ENCODE results near the gene SLC25A38. TPM values are rescaled to one million over a fixed set of nuclear protein-coding genes. Genes with fewer than 3 reads are reported as not detected.

The SLC25A38 gene
- total RNA-seq, 1 experiment from 2014 or later: 48.2 TPM

DNA sequence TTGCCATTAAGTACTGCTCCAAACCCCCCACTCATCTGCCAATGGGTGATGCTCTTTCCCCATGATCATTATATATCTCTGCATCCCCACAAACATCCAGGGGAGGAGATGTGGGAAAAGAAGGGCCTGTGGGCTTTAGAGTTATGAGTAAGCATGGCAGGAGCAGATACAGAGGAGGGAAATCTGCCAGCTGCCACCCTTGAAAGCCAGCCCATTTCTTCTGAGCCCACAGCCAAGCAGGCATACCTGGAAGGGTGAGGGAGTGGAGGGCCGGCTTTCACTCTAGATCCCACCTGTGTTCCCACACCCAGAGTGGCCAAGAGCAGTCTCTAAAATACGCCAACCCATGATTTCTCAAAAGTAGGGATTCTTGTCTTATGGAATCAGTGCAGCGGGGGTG is 1.7 kb upstream of the SLC25A38 start:
- H3K4ac ChIP-seq (ENCODE audit: low read depth, low read length): no peak overlapping the region
- H3K79me2 ChIP-seq (ENCODE audit: insufficient read depth, low read length): peaks cover 14% of the 10 kb centered on the region; the same call in 1 of the 2 replicates
- H2AK5ac ChIP-seq (ENCODE audit: insufficient read length, low read length): no peak overlapping the region
- no peaks in the 10 kb centered on the region for H3K27me3 ChIP-seq (ENCODE audit: insufficient read depth, low read length)
- H3K4me1 ChIP-seq (ENCODE audit: insufficient read depth, low read length): peaks cover 8% of the 10 kb centered on the region
- H3T11ph ChIP-seq (ENCODE audit: low read length): no peak overlapping the region
- H3K27ac Mint-ChIP-seq: 0 out of 7 replicates have a peak overlapping the region, but pooled peaks of 1 of the 3 experiments have one; percentile 7
- H3K18ac ChIP-seq (ENCODE audit: insufficient read length, low read depth, low read length): no peak overlapping the region
- H3K27ac ChIP-seq (ENCODE audit: insufficient read length, low read depth, low read length): no peak overlapping the region
- no peak overlapping the region for H2BK5ac ChIP-seq (ENCODE audit: insufficient read length, low read length)
- H3K9me3 ChIP-seq (ENCODE audit: control insufficient read depth, low read depth, low read length): no peaks in the 10 kb centered on the region
- H2BK120ac ChIP-seq (ENCODE audit: low read depth, low read length, poor library complexity, severe bottlenecking): no peak overlapping the region
- peaks cover 2% of the 10 kb centered on the region for H3K23me2 ChIP-seq (ENCODE audit: insufficient read length, low read depth, low read length, poor library complexity, severe bottlenecking)
- WGBS (ENCODE audit: extremely low coverage, insufficient read length, low lambda C conversion rate): no CpG with 5 or more reads among the region's 3 CpGs
- no peak for DNase-seq
- H2BK15ac ChIP-seq (ENCODE audit: low read depth, low read length): no peak overlapping the region
- H4K8ac ChIP-seq (replicated peaks; ENCODE audit: insufficient read length, low read depth, low read length): no peak overlapping the region
- no peak overlapping the region for H2BK20ac ChIP-seq (ENCODE audit: low read depth, low read length, poor library complexity, severe bottlenecking)
- H3K14ac ChIP-seq (ENCODE audit: insufficient read depth, low read length): no peak overlapping the region
- H2AFZ ChIP-seq (ENCODE audit: low read length): no peak overlapping the region
- H3K4me1 Mint-ChIP-seq: peaks cover 34 to 40% of the 10 kb centered on the region in 2 experiments
- H3K9me3 Mint-ChIP-seq: no peaks in the 10 kb centered on the region
- no peaks in the 10 kb centered on the region for H4K20me1 ChIP-seq (ENCODE audit: control insufficient read depth, insufficient read depth, insufficient read length)
- H4K91ac ChIP-seq (ENCODE audit: insufficient read length, low read depth, low read length): no peak overlapping the region
- no peak overlapping the region for H3K4me2 ChIP-seq (ENCODE audit: insufficient read depth, insufficient read length, low read length)
- H3K36me3 Mint-ChIP-seq (ENCODE audit: insufficient read depth in 1 of 3, low read depth in 3 of 3): peaks cover 0 to 10% (median under 1%) of the 10 kb centered on the region in 3 experiments; a peak in 3 of 7 replicates
- TF ChIP-seq, protein P1, sequence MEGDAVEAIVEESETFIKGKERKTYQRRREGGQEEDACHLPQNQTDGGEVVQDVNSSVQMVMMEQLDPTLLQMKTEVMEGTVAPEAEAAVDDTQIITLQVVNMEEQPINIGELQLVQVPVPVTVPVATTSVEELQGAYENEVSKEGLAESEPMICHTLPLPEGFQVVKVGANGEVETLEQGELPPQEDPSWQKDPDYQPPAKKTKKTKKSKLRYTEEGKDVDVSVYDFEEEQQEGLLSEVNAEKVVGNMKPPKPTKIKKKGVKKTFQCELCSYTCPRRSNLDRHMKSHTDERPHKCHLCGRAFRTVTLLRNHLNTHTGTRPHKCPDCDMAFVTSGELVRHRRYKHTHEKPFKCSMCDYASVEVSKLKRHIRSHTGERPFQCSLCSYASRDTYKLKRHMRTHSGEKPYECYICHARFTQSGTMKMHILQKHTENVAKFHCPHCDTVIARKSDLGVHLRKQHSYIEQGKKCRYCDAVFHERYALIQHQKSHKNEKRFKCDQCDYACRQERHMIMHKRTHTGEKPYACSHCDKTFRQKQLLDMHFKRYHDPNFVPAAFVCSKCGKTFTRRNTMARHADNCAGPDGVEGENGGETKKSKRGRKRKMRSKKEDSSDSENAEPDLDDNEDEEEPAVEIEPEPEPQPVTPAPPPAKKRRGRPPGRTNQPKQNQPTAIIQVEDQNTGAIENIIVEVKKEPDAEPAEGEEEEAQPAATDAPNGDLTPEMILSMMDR (conservative IDR thresholded peaks at IDR 0.05): no peak
- peaks cover 3% of the 10 kb centered on the region for H3K79me1 ChIP-seq (ENCODE audit: insufficient read depth, low read depth, low read length, poor library complexity, severe bottlenecking)
- H3K27me3 Mint-ChIP-seq (ENCODE audit: low read depth): peaks cover 2% of the 10 kb centered on the region; the same call in 1 of the 2 replicates
- H3K9ac ChIP-seq (ENCODE audit: extremely low read depth, insufficient read length, low read length): no peak overlapping the region
- H3K56ac ChIP-seq (ENCODE audit: insufficient read length, low read depth, low read length): no peak overlapping the region
- no peak overlapping the region for H2BK12ac ChIP-seq (ENCODE audit: insufficient read length, low read depth, low read length)
- H4K5ac ChIP-seq (ENCODE audit: insufficient read length, low read depth, low read length): no peak overlapping the region
- no peak overlapping the region for H3K23ac ChIP-seq (ENCODE audit: insufficient read length, low read depth, low read length)
- no peak overlapping the region for H3K4me3 Mint-ChIP-seq

All from H9 (cell line).